MM.1S (cell line): Measurements from ENCODE around the gene EN1.

Experiments
- CTCF ChIP-seq: fragments of 300-600 bp; sonication (generic); IDR thresholded peaks from 2 replicates; pipeline ENCODE4 v1.5.1; 2016; ENCODE audit warnings: antibody characterized with exemption, low read length, mixed read lengths
- EZH2 ChIP-seq: fragments of 300-600 bp; sonication (generic); optimal IDR thresholded peaks from 2 replicates; pipeline ENCODE3; 2017; ENCODE audit warnings: low read depth, mild to moderate bottlenecking, antibody characterized with exemption, low read length, mixed read lengths
- EZH2phosphoT487 ChIP-seq: fragments of 300-600 bp; sonication (generic); IDR thresholded peaks from 2 replicates; pipeline ENCODE4 v1.6.1; 2018; ENCODE audit warnings: antibody characterized with exemption, low read length

GRCh38 chr2:118853651-118854291 is 6.3 kb upstream of the EN1 start:
- TF ChIP-seq CTCF (no peak), EZH2 (no peak), EZH2phosphoT487 (no peak)
